Measurements from ENCODE around the gene INPP5E.

The INPP5E gene

DNA sequence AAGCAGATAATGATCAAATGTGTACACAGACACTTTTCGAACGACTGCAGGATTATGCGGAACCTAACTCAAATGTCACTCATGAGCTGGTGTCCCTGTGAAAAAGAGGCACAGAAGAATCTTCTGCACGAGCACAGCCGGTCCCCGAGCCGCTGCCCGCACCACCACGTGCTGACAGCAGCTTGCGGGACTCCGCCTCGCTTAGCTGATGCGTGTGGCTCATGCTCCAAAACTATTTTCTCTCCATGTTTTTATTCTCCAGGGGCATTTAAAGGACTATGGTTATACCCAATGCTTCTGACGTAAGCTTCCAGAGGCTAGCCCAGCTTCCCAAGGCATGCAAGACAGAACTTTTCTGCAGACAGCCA lies 33.7 kb upstream of the INPP5E start:
- DNase-seq = no peak

DNA sequence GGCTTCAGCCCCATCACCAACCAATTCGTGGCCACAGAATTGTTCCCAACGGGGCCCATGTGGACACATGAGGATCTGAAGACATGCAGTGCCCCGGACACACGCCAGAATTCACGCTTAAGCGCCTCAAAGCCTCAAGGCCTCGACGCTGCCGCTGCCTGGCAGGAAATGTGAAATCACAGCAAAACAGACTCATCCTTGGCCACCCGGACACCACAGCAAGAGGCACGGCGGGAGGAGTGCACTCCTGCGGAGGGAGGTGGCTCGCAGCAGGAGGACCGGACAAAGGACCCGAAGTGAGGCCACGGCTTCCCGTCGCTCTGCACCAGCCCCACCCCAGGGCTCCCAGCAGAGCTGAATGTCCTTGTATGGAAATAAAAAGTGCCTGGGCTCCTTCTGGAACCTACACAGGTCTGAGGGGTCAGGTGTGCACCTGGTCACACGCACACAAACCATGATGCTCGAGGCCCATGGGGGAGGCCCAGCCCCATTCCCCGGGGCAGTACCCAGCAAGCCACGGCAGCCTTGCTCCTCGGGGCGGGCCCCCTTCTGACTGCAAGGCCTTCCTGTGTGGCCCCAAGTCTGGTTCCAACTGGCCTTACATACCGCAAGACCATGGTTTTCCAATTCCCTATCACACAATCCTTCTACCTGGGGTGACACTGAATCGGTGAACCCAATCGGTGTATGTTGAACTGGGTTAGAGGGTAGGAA lies 33.2 kb upstream of the INPP5E start:
- no peak for DNase-seq

DNA sequence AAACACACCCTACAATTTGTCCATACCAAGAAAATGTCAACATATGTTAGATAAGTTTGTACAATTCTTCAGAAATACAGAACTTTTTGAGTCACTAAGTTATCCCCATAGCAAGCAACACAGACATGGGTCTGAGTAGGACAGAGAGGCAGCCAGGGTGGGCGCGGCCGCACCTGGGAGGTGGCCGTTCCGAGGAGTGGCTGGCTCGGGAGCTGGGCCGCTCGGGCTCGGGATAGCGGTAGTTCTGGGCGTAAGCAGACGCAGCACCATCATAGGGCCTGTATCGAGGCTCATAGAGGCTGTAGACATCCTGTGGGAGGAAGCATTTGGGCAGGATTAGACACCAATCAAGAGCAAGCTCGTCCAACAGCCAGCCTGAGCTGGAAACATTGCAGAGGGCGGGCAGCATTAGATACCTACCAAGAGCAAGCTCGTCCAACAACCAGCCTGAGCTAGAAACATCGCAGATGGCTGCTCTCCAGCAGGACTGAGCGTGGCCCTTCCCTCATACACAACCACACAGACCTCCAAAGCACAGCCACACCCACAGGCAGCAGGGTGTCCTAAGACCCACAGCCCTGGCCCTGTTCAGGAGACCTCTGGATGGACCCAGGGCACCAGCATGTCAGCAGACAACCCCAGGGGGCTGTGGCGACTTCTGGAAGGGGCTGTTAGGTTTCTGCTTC lies 32.3 kb upstream of the INPP5E start:
- no peak for DNase-seq

DNA sequence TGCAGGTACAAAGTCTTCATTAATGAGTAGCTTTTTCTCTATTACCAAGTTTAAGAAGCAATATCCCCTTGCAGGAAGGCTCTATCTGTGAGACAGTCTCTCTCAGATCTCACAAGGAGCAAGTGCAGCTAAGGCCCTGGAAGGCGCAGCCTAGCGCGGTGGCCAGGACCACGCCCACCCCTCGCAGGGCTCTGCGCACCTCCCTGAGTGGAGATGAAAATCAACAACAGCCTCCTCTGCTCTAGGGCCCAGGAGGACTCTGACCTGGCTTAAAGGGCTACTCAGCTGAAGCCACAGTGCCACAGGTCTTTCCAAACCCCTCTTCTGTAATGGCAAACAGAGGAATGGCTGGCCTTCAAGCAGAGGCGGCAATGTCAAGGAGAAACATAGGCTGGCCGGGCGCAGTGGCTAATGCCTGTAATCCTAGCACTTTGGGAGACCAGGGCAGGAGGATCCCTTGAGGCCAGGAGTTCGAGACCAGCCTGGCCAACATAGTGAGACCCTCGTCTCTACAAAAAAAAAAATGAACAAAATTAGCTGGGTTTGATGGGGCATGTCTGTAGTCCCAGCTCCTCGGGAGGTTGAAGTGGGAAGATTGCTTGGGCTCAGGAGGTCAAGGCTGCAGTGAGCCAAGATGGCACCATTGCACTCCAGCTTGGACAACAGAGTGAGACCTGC lies 31.3 kb upstream of the INPP5E start:
- no peak for DNase-seq

DNA sequence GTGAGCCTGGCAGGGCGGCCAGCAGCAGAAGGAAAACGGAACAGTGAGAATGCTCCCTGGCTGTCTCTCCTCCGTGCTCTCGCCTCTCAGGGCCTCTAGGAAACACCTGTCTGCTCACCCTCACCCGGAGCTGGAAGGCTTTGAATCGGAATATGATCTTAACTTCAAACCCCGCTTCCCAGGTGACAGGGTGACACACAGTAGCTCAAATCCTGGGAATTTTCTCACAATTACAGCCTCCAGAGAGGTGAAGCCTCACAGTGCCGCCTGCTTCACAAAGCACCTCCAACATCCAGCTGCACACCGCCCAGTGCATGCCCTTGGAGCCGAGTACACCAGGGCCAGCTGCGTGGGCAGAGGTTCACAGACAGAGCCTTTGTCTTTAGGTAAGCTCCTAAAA lies 30.7 kb upstream of the INPP5E start:
- no peak for DNase-seq

DNA sequence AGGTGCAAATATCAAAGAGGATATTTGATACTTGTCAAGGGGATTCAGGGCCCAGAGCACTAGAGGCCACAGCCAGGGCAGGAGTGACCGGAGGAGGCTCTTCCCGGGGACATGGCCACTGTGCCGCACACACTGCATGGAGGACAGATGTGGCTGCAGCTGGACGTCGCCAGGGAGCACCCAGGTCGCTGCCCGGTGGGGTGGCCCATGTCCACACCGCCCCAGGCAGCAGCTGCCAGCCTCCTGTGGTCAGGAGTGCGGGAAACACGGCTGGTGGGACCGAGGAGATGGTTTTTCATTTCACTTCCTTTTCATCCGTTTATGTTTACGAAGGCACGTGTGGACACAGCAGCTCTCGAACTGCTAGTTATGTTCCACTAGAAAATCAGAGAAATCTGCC lies 28.1 kb upstream of the INPP5E start:
- no peak for DNase-seq

DNA sequence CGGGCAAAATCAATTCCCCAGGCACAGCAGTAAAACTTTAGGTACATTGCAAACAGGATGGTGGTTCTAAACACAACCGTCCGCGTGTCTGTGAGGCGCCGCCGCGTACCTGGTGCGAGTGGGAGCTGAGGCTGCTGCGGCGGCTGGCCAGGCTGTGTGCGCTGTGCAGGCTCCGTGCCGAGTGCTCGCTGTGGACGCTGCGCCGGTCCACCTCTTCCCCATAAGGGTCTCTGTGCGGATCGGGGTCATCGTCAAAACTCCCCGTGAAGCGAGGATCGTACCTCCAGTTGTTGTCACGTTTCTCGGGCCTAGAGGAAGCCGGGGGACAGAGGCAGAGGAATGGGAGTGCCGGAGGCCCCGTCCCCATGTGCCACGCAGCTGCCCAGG lies 26.5 kb upstream of the INPP5E start:
- DNase-seq = no peak

DNA sequence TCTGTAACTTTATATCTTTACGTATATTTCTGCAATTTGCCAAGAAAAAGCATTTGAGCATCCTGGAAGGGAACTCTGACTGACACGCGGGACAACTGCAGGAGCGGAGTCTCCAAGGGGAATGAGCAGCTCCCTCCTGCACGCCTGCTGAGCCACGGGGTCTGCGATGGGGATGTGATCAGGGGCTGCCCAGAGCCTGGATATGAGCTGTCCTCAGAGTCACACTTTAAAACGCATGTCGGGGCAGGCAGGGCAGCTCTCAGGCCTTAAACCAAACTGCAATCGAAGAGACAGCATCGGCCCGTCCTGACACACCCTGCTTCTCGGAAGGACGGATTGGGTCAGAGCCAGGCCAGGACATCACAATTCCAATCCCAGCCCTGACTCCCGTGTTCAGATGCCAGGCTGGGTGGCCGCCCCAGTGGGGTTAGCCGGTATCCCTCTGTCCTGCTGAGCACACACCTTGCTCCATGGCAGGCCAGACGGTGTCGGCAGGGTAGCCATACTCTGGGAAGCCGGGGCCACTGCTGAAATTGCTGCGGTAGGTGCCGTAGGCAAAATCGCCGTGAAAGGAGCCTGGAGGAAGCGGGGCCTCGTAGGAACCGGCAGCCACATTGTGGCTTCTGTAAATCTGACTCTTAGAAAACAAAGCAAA lies 26.0 kb upstream of the INPP5E start:
- no peak for DNase-seq

DNA sequence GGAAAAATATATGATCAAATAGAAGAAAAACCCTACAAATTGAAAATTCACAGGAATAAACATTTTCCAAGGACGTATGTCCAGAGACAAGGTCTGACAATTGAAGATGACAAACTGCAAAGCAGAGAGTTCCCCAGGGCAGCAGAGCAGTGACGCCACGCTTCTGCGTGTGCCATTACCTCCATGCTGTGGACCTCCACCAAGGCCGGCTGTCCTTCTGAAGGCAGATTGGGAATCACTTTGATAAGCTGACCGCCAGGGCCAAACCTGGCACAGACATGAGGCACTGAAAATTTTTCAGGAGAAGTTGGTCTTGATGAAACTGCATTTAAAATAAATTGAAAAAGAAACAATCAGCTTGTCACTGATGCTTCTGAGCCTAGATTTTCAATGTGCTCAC lies 24.6 kb upstream of the INPP5E start:
- DNase-seq = no peak

DNA sequence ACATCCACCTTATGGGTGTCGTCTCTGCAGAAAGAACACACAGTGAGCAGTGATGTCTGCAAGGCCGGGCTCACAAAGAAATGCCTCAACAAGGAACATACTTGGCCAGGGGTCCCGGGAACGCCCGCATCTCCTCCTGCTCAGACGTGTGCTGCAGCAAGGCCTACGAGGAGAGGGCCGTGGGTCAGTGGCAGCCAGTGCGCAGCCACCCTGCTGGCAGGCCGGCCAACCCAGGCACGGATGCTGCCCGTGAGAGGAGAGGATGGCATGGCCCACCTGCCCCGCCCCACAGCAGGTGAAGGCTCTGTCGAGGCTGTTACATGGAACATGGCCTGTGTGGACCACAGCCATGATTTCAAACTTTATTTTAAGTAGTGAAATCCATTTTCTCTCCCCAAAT lies 23.9 kb upstream of the INPP5E start:
- DNase-seq = no peak

DNA sequence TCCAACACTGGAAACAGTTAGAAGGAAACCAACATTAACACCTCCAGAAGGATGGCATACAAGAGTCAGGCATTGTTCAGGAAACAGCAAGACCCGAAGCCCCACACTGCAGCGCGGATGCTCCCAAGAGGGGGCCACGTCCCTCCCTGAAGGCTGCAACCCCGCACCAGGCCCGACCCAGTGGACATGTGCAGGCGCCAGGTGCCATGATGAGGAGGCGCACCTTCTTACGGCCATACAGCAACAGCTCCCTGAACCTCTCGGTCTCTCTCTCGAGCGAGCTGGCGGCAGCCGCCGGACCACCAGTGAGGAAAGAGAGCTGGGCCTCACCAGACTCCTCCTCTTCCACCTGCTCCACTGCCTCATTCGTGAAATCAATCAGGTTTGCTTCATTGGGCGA lies 23.0 kb upstream of the INPP5E start:
- DNase-seq = no peak

DNA sequence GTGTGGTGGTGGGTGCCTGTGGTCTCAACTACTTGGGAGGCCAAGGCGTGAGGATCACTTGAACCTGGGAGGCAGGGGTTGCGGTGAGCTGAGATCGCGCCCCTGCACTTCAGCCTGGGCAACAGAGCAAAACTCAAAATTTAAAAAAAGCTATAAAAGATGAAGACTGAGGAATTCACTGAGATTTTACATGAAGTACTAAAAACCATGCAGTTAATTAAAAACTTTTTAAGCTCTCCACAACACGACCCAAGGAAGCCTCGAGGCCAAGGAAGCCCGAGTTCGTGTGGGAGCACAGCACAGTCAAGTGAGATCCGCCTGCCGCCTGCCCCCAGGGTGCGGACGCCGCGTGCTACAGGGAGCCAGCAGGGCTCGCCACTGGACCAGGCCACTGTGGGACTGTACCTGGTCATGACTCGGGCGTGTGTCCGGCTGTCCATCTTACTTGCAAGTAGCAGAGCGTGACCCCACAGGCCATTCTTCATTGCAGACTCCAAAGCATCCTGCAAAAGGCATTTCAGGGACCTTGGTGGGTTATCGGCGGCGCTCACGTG lies 21.2 kb upstream of the INPP5E start:
- DNase-seq = no peak

DNA sequence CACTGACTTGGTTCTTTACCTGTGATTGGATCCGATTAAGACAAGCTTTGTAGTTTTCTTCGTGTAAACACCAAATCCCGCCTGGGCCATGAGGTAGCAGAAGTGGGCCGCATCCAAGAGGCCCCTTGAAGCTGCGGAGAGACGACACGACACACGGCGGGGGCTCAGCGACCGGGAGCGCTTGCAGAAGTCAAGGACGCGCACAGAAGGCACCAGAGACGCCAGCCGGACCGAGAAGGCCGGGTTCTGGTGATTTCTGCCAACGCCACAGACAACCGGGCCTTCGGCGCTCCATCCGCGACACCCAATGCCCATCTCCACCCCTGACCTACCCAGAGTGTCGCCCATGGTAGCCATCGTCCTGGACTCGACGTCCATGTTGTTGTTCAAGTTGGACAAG lies 19.8 kb upstream of the INPP5E start:
- no peak for DNase-seq

DNA sequence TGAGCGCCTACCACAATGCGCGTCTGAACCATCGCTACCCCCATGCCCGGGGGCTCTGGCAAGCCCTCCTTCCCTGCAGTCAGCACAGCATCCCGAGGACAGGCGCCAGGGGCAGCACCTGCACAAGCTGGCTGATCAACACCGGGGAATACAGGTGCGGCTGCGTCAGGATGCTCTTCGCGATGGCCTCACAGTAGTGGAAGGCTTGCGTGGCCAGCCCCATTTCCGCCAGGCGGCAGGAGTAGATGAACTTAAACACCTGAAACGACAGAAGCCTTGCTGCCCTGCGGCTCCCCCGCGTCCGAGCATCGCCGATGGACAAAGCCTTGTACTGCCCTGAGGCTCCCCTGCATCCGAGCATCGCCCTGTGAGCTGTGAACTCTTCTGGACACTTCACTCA lies 17.7 kb upstream of the INPP5E start:
- DNase-seq = no peak

DNA sequence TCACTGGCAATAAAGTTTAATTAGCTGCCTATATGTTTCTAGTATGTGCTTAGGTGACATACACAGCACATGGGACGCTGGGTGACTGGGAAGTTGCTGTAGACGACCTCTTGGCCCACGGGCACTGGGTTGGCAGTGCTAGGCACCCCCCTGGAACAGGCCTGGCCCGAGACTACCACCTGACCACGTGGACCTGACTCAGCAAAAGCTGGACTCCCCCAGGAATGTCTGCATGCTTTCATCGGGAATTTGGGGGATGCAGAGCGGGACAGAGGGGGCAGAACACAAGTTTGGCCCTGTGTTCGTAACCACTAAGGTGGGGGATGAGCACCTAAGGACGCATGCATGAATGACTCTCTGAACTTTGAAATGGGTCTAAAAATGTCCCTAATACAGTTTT lies 16.6 kb upstream of the INPP5E start:
- no peak for DNase-seq

DNA sequence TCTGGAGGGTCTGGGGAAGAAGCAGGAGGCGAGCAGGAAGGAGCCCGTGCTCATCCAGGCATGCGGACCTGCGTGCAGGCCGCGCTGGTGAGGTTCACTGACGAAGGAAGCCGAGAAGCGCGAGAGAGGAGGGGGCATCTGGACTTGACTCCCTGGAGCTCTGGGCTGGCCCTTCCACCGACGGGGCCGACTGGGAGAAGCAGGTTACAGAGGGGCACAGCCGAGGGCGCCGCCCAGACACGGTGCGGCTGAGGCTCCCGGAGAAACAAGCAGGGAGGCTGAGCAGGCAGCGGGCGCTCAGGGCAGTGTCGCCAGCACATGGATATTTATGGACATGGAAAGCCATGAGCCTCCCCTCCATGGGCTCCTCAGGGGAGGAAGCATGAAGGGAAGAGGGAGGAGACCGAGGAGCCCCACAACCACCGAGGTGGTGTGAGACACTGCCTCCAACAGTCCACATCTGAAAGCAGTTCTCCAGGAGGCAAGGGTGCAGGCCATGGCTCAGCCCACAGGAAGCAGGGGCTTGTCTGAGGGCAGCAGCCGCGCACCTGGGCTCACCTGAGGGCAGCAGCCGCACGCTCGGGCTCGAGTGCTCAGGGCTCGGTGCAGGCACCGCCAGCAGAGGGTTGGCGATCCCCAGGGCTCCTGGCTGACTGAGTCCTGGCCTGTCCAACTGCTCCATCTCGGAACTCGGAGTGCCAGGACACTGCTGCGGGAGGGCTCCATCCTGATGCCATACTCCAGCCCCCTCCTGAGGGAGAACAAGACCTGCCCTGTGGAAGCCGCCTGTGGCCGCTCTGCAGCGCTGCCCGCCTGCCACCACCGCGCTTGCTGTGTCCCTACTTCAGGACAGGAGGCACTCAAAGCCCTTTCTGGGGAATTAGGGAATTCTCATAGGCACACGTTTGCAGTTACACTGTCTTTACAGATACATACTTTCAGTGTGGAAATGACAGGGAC lies 15.7 kb upstream of the INPP5E start:
- no peak for DNase-seq

DNA sequence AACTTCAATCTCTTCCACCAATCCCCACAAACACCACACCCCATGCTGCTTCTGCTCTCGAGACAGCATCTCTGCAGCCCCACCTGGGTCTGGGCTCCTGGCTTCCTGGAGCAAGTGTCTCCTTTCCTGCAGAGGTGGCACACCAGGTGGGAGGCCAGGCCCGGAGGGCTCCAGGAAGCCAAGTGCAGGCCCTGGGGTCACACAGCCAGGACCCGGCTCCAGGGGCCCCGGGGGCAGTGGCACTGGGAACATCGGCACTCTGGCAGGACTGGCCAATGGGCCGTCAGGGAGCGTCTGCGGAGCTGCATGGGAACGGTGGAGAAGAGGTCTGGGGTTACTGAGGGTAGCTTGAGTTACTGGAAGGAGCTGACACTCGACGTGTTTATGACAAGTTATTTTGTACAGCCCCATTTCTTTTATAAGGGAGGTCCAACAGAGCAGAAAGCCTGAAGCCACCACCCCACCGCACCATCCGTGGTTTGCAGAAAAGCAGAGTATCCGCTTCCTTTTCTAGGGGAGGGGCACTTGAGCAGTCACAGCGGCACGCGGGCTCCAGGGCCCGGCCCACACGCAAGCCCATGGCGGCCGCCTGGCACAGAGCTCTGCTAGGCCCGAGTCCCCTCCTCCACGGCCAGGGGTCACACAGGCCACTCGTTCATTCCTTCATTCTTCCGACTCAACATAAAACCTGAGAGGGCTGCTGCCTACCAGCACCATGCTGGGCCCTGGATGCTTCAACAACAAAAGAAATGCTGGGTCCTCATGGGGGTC lies 14.6 kb upstream of the INPP5E start:
- DNase-seq = no peak

DNA sequence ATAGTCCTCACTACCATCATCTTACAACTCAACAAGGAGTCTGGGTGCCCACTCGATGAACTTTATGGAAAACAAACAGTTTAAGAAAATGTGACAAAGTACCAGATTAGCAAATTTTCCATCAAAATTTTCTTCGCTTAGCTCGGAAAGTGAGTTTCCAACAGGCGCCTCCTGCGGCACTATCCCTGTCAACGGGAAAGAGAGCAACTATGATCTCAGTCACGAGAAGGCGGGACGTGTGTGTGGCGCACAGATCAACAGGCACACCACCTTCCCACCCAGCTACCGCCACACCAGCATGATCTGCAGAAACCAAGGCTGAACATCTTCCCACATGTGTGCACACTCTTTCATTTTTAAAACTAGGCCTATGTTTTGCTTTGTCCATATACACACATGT lies 13.7 kb upstream of the INPP5E start:
- no peak for DNase-seq

DNA sequence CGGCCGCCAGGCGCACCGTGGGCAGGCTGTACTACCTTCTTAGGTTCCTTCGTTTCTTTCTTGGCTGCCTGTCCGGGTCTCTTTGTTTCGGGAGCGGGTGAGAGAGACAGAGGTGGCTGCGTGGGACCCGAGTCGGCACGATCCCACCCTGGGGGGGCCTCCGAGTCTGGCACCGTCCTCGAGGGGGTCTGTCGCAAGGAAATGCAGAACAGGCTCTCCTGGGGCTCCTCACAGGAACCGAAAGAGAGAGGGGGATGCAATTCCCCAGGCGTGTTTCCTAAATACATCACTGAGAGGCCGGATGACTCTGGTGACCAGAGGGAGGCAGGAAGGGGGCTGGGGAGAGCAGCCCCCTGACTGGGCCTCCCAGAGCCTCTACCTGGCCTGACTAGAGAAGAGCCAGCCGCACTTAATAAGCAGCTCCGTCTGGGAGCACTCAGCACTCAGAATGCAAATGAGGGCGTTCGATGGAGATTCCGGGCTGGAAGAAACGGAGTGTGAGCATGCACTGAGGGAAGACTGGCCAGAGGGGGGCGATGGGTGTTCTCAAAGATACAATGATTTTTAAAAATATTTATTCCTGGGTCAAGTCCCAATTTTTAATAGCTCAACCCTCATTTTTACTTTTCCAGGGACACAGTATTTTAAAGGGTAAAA lies 11.7 kb upstream of the INPP5E start:
- no peak for DNase-seq

DNA sequence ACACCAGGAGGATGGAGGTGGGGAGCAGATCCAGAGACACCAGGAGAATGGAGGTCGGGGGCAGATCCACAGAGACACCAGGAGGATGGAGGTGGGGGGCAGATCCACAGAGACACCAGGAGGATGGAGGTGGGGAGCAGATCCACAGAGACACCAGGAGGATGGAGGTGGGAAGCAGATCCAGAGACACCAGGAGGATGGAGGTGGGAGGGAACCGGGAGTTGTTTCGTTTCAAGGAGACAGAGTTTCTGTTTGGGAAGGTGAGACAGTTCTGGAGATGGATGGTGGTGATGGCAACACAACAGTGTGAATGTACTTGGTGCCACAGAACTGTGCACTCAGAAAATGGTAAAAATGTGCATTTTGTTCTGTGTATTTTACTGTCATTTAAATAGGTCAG lies 9.0 kb upstream of the INPP5E start:
- DNase-seq = no peak

DNA sequence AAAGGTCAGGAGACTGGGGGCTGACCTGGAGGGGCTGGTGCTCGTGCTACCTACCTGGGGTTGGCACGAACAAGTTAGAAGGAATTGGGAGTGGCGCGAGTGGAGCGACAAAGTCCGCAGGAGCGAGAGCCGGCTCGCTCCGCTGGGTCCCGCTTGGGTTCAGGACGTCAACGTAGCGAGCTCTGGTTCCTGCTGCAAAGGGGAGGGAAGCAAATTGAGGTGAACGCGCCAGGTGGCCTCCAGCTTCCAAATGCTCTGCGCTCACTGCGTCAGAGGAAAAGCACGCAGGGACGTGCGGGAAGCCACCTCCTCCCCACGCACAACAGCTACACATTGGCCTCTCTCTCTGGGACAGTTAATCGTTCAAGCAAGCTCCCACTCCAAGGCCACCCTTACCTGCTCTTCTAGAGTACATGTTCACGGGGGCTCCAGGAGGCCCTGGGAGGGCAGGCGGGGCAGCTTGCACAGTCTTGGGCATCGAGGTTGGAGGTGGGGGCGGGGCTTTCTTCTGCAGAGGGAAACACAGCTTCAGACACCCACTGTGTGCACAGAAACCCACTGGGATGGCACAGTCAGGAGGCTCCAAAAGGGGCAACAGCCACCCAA lies 7.6 kb upstream of the INPP5E start:
- DNase-seq = no peak
